ENCODE results near the gene PLK5. TPM values are rescaled to one million over a fixed set of nuclear protein-coding genes. Genes with fewer than 3 reads are reported as not detected.

PLK5 gene
- total RNA-seq, 2 experiments from 2014 or later, result not detected

- Mint-ChIP-seq H3K36me3 (no peaks in the 10 kb centered on the region), H3K27ac (no peak overlapping the region), H3K4me1 (no peaks in the 10 kb centered on the region), H3K4me3 (no peak overlapping the region), H3K9me3 (no peaks in the 10 kb centered on the region), H3K27me3 (no peaks in the 10 kb centered on the region)
- ATAC-seq (ENCODE audit: low read depth) (no peak), DNase-seq (no peak)
- POLR2A ChIA-PET, result no interaction called here
These were observed 31.9 kb downstream of the PLK5 start for GRCh38 chr19:1555487-1556389.

GRCh38 chr19:1556390-1557070 is 32.7 kb downstream of the PLK5 start:
- Mint-ChIP-seq H3K27me3 (no peaks in the 10 kb centered on the region), H3K4me1 (no peaks in the 10 kb centered on the region), H3K27ac (no peak overlapping the region), H3K36me3 (no peaks in the 10 kb centered on the region), H3K4me3 (no peak overlapping the region), H3K9me3 (no peaks in the 10 kb centered on the region)
- POLR2A ChIA-PET, result no interaction called here
- no peak for ATAC-seq (ENCODE audit: low read depth)
- no peak for DNase-seq

GRCh38 chr19:1558552-1558951 is 34.7 kb downstream of the PLK5 start:
- POLR2A ChIA-PET, result no interaction called here
- H3K36me3 Mint-ChIP-seq, result no peaks in the 10 kb centered on the region

GRCh38 chr19:1560286-1560882 is 36.5 kb downstream of the PLK5 start:
- no peak overlapping the region for H3K27ac Mint-ChIP-seq
- H3K4me1 Mint-ChIP-seq, result no peaks in the 10 kb centered on the region
- no peak overlapping the region for H3K4me3 Mint-ChIP-seq
- H3K9me3 Mint-ChIP-seq, result no peaks in the 10 kb centered on the region
- DNase-seq (no peak), ATAC-seq (ENCODE audit: low read depth) (no peak)
- no peaks in the 10 kb centered on the region for H3K36me3 Mint-ChIP-seq
- POLR2A ChIA-PET, result no interaction called here
- H3K27me3 Mint-ChIP-seq, result no peaks in the 10 kb centered on the region

More at GRCh38 chr19:1558552-1558951, 34.7 kb downstream of the PLK5 start:
- H3K4me3 Mint-ChIP-seq, result no peak overlapping the region
- no peaks in the 10 kb centered on the region for H3K27me3 Mint-ChIP-seq
- ATAC-seq (ENCODE audit: low read depth) (no peak), DNase-seq (no peak)
- H3K4me1 Mint-ChIP-seq, result no peaks in the 10 kb centered on the region
- no peaks in the 10 kb centered on the region for H3K9me3 Mint-ChIP-seq
- no peak overlapping the region for H3K27ac Mint-ChIP-seq

GRCh38 chr19:1561236-1561842 is 37.5 kb downstream of the PLK5 start:
- no peaks in the 10 kb centered on the region for H3K27me3 Mint-ChIP-seq
- H3K9me3 Mint-ChIP-seq, result no peaks in the 10 kb centered on the region
- no peak overlapping the region for H3K27ac Mint-ChIP-seq
- H3K4me1 Mint-ChIP-seq, result no peaks in the 10 kb centered on the region
- POLR2A ChIA-PET, result interaction anchor here (0.6 kb wide), 1 partner anchor 12 kb away, joined by 3 read pairs; no protein-coding TSS in a partner anchor
- H3K4me3 Mint-ChIP-seq, result no peak overlapping the region
- DNase-seq (no peak), ATAC-seq (ENCODE audit: low read depth) (no peak)
- no peaks in the 10 kb centered on the region for H3K36me3 Mint-ChIP-seq

GRCh38 chr19:1563251-1563650 is 39.4 kb downstream of the PLK5 start:
- Mint-ChIP-seq H3K27me3 (no peaks in the 10 kb centered on the region), H3K4me1 (no peaks in the 10 kb centered on the region), H3K36me3 (no peaks in the 10 kb centered on the region), H3K4me3 (no peak overlapping the region), H3K27ac (no peak overlapping the region), H3K9me3 (no peaks in the 10 kb centered on the region)
- POLR2A ChIA-PET, result no interaction called here
- no peak for DNase-seq
- no peak for ATAC-seq (ENCODE audit: low read depth)

GRCh38 chr19:1566392-1567115 is 42.7 kb downstream of the PLK5 start:
- DNase-seq (no peak), ATAC-seq (ENCODE audit: low read depth) (no peak)
- H3K36me3 Mint-ChIP-seq, result no peaks in the 10 kb centered on the region
- H3K27me3 Mint-ChIP-seq, result peaks cover 15% of the 10 kb centered on the region
- POLR2A ChIA-PET, result interaction anchor here (1.0 to 1.6 kb wide), 2 partner anchors 24 kb away, joined by 4 read pairs; no protein-coding TSS in a partner anchor
- peaks cover 2% of the 10 kb centered on the region for H3K4me1 Mint-ChIP-seq
- H3K9me3 Mint-ChIP-seq, result no peaks in the 10 kb centered on the region
- no peak overlapping the region for H3K4me3 Mint-ChIP-seq
- no peak overlapping the region for H3K27ac Mint-ChIP-seq

- Mint-ChIP-seq H3K4me1 (peaks cover 2% of the 10 kb centered on the region), H3K4me3 (no peak overlapping the region), H3K36me3 (no peaks in the 10 kb centered on the region), H3K27ac (no peak overlapping the region), H3K27me3 (peaks cover 15% of the 10 kb centered on the region), H3K9me3 (no peaks in the 10 kb centered on the region)
- POLR2A ChIA-PET, result interaction anchor here (1.0 to 1.5 kb wide), 2 partner anchors 24 to 25 kb away, joined by 4 to 6 read pairs; partner anchors contain the start of gene MBD3
- DNase-seq (peak; percentile 57), ATAC-seq (ENCODE audit: low read depth) (no peak)
These were observed 43.4 kb downstream of the PLK5 start for GRCh38 chr19:1567116-1567847.

- Mint-ChIP-seq H3K4me3 (no peak overlapping the region), H3K27me3 (peaks cover 15% of the 10 kb centered on the region), H3K4me1 (peaks cover 2% of the 10 kb centered on the region), H3K9me3 (no peaks in the 10 kb centered on the region), H3K36me3 (no peaks in the 10 kb centered on the region), H3K27ac (no peak overlapping the region)
- ATAC-seq (ENCODE audit: low read depth) (peak; percentile 35), DNase-seq (peak; percentile 42)
- POLR2A ChIA-PET, result interaction anchor here (1.0 to 1.5 kb wide), 2 partner anchors 23 to 25 kb away, joined by 4 to 6 read pairs; partner anchors contain the start of gene MBD3
These were observed 44.0 kb downstream of the PLK5 start for GRCh38 chr19:1567848-1568227.

- Mint-ChIP-seq H3K36me3 (no peaks in the 10 kb centered on the region), H3K4me3 (peak within 1 kb of the TSS; percentile 30), H3K27me3 (peaks cover 15% of the 10 kb centered on the region), H3K4me1 (peaks cover 2% of the 10 kb centered on the region), H3K27ac (no peak within 1 kb of the TSS), H3K9me3 (no peaks in the 10 kb centered on the region)
- DNase-seq (peak; percentile 90), ATAC-seq (ENCODE audit: low read depth) (peak; percentile 73)
- POLR2A ChIA-PET, result interaction anchor here (1.5 kb wide), 1 partner anchor 24 kb away, joined by 6 read pairs; the partner anchor contains the start of gene MBD3
These were observed 44.6 kb downstream of the PLK5 start, which contains the start of gene MEX3D for GRCh38 chr19:1568320-1569019. Gene MEX3D (minus strand): TSS chr19:1568325. CDS start chr19:1568058, 267 bp downstream.

- Mint-ChIP-seq H3K4me3 (peak overlapping the region; percentile 5), H3K4me1 (peaks cover 2% of the 10 kb centered on the region), H3K27ac (no peak overlapping the region), H3K36me3 (no peaks in the 10 kb centered on the region), H3K27me3 (peaks cover 15% of the 10 kb centered on the region), H3K9me3 (no peaks in the 10 kb centered on the region)
- no peak for DNase-seq
- no peak for ATAC-seq (ENCODE audit: low read depth)
- POLR2A ChIA-PET, result interaction anchor here (0.6 kb wide), 1 partner anchor 82 kb away, joined by 3 read pairs; no protein-coding TSS in a partner anchor
These were observed 46.1 kb downstream of the PLK5 start for GRCh38 chr19:1569997-1570396.

All from activated naive CD8-positive, alpha-beta T cell treated with anti-CD3 and anti-CD28 coated beads, Interleukin-2, amount 10 ng/mL, durations not matched to agents 7 days and 5 days (primary cell).